ENCODE data around the gene DIO1.
"Not testable (repeated sequence)": the region's sequence is repeated elsewhere in the genome, so short reads cannot be mapped to it uniquely, and the experiment has no call there.

Gene DIO1

DNA sequence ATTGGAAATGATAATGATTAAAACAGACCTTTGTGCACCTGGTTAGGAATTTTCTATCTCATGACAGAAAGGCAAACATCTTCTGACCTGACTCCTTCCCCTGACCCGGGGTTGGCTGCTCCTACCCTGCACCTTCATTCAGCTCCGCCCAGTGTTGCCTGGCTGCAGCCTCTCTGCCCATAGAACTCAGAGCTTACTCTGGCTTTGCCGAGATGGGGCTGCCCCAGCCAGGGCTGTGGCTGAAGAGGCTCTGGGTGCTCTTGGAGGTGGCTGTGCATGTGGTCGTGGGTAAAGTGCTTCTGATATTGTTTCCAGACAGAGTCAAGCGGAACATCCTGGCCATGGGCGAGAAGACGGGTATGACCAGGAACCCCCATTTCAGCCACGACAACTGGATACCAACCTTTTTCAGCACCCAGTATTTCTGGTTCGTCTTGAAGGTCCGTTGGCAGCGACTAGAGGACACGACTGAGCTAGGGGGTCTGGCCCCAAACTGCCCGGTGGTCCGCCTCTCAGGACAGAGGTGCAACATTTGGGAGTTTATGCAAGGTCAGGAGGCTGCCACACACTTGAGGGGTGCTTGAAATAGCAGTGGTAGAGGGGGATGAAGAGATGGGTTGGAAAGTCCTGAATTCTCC, at the start of gene DIO1:
Gene DIO1 (plus strand): TSS at position 189 of the 638 bp plus-strand sequence. CDS start 24 bp downstream, at position 213.
- no peak for DNase-seq

DNA sequence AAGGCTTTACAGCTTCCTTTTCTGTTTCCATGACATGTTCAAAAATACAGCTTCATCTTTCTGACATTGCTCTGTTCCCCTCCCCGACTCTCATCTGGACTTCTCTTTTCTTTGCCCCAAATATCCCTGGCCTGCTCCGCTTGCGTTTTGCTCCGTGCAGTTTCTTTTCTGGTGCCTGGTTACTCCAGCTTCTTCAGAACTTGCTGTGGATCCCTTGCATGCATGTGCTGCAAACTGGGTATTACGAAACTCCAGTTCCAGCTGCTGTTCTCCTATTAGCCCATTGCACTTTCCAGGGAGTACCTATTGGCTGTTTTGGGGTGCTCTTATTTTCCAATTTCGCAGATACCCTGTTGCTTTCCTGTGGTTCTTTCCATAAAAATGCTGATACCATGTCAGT, 46.0 kb upstream of the DIO1 start:
- no peak for DNase-seq

DNA sequence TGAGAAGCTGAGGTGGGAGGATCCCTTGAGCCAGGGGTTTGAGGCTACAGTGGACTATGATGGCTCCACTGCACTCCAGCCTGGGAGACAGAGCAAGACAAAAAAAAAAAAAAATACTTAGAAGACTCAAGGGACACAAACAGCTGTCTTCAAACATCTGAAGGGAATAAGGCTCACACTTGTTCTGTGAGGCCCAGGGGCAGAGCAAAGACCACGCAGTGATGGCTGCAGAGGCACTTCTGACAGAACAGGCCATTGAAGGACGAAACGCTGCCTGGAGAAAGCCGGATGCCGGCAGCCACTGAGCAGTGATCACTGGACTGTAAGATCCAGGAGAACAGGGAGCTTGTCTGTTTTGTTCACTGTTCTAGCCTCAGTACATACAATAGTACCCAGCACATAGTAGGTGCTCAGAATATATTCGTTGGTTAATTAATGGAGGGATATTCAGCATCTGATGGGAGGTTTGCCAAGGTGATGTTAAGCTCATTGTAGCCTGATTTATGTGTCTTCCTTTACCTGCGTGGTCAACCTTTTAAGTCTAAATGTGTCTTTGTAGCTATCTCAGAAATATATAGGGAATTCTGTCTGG, 43.8 kb upstream of the DIO1 start:
- DNase-seq, result no peak

DNA sequence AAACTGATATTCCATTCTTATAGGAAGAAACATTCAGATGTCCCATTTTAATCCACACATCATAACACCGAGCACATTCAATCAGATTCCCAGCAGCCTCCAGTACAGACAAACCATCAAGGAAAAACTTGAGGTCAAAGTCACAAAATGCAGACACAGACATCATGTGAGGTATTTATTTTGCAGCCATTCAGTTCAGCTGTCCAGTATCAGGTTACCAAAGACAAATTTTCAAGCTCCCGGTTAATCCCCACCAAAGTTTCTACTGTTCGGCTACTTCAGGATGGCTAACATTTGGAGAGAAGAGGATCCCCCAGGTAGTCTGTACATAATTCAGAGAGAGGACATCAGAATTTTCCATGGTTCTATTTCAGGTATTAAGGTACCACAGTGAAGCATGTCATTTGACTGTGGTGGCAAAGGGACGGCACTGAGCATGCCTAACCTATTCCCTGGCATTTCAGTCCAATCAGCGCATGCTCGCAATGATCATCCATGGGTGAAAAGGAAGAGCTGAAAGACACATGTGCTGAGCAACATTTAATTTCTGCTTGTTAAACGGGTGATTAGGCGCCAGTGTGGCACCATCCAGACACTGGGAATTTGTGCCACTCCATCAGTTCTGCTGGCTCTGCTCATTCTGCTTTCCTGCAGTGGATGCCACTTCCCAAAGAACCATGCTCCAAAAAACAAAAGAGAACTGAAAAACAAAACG, 42.3 kb upstream of the DIO1 start:
- peak; percentile 19 for DNase-seq

DNA sequence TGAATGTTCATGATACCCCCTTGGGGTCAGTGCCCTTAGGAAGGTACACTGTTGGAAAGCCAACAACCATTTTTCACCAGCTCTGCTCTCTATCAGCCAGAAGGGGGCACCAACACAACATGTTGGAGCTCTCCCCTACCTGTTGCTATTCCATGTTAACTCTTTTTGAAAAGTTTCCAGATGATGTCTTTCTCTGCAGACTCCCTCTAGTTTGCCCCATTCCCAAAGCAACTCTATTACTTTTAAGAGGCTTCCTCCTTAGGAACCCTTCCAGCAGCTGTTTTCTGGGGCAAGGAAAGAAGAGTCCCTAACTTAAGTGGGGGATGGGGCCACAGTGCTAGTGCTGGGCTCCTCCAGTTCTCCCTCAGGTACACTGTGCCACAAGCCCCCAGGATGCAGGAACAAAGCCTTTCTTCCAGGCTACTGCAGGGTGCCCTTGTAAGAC, 33.0 kb upstream of the DIO1 start:
- peak; percentile 69 for DNase-seq

DNA sequence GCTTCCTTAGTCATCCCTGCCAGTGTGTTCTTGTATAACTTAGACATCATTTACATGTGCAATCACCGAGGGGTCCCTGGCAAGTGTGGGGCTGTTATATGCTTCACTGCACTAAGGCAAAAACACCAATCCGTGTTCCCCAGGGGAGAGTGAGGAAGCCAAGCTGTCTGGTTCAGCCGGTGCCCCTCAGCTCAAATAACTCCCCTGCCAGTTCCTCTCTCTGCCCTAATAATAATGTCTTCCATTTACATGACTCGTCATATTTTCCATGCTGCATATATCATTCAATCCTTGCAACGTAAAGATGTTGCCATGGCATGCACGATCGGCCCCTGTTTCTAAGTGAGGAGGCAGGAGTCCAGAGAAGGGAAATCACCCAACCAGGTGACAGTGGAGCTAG, 31.5 kb upstream of the DIO1 start:
- DNase-seq, result peak; percentile 89

DNA sequence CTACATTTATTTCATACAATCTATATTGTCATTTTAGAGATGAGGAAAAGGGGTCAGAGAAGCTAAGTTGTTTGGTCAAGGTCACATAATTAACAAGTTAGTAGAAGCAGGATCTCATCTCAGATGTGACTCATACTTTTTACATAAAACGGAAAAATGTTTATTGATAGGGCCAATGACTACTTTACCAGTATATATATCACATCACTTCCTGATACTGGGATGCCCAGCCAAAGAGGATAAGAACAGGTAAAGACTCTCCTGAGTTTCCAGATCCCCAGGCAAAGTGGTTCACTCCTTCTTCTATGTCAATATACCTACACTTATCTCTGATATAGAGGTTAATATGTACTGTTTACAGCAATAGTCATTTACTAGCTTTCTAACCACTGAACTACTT, 25.4 kb upstream of the DIO1 start:
- DNase-seq, result no peak

DNA sequence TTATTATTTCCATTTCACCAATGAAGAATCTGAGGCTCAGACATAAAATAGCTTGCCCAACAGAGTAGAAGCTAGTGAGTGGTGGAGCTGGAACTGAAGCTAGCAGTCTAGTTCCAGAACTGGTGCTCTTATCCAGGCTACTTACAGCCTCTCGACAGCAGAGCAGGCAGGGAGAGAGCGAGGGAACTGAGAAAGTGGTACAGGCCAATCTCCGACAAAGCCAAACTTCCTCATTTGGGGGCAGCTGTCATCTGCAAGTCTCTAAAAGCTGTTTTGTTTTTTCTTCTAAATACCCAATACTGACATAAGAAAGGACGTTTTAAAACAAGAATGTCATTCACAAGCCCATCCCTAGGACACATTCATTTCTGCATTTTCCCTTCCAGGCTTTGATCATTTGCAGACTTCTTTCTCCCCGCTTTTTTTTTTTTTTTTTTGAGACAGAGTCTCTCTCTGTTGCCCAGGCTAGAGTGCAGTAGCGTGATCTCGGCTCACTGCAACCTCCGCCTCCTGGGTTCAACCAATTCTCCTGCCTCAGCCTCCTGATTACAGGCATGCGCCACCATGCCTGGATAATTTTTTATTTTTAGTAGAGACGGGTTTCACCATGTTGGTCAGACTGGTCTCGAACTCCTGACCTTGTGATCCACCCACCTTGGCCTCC, 24.4 kb upstream of the DIO1 start:
- no peak for DNase-seq

DNA sequence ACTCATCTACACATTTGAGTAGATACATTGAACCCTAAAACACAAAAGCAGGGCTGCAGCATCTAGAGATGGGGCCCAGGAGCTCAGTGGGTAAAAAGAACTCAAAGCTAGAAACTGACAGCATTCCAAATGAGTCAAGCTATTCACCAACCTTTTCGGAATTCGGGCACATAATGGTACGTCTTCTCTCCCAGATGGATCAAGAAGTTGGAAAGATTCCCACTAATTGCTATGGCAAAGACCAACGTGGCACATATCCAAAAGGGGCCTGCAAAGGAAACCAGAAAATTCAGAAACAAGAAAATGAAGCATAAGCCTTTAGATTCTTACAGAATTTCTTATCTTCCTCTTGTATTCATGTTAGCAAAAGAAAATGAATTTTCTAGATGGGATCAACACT, 22.8 kb upstream of the DIO1 start:
- peak; percentile 9 for DNase-seq

DNA sequence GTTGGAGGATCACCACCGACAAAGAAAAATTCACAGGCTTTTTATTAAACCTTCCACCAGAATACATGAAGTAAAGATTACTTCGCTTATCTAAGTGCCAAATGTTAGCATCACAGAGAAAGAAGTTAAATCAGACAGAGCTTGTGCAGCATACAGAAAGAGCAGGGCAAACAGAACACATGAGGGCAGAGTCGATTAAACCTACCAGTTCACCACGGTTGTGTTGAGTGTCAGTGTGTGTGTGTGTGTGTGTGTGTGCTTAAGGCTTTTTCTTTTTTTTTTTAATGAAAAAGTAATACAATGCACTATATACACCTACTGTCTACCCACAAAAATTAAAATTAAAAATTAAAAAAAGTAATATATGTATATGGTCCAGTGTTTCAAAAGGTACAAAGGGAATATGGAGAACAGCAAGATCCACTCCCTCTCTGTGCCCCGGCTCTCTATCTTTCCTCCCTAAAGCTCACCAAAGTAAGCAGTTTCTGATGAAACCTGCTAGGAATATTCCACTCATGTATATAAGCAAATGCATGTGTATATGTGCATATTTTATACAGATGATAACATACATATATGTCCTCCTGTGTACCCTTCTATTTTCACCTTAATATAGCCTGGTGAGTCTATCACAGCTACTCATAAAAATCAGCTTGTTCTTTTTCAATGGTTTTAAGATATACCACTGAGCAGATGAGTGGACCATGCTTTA, 22.1 kb upstream of the DIO1 start:
- DNase-seq, result no peak

DNA sequence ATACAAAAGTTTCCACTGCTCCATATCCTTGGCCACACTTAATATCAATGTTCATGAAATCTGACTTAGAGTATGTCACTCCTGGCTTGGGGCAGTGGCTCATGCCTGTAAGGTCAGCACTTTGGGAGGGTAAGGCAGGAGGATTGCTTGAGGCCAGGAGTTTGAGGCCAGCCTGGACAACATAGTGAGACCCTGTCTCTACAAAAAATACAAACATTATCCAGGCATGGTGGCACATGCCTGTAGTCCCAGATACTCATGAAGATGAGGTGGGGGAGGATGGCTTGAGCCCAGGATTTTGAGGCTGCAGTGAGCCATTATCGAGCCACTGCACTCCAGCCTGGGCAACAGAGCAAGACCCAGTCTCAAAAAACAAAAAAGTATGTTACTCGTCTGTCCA, 18.8 kb upstream of the DIO1 start:
- not testable (repeated sequence) for DNase-seq

DNA sequence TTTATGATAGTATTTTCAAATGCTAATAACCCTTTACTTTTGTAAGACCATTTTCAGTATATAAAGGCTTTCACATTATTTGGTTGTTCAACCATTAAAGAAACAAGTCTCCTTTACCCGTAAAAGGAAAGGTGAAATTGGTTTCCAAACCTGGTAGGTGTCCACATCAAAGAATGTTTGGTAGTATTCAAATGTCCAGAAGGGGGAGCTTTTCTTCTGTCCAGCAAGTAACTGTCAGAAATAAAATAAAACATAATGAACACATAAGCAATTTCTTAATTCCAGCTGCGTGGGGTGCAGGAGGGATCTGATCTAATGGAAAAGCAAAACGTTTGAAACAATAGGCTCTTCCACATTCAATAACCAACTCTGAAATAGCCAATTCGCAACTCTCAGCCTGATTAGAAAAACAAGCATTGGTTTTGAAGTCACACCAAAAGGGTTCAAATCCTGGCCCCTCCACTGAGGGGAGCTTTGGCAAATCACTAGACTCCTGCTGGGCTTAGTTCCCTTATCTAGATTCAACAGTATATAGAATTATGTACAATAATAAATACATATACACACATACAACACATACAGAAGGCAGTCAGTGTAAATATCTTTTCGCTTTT, 15.4 kb upstream of the DIO1 start:
- DNase-seq, result peak; percentile 20

DNA sequence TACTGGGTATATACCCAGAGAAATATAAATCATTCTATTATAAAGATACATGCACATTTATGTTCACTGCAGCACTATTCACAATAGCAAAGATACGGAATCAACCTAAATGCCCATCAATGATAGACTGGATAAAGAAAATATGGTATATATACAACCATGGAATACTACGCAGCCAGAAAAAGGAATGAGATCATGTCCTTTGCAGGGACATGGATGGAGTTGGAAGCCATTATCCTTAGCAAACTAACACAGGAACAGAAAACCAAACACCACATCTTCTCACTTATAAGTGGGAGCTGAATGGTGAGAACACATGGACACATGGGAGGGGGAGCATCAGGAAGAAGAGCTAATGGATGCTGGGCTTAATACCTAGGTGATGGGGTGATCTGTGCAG, 12.1 kb upstream of the DIO1 start:
- not testable (repeated sequence) for DNase-seq

DNA sequence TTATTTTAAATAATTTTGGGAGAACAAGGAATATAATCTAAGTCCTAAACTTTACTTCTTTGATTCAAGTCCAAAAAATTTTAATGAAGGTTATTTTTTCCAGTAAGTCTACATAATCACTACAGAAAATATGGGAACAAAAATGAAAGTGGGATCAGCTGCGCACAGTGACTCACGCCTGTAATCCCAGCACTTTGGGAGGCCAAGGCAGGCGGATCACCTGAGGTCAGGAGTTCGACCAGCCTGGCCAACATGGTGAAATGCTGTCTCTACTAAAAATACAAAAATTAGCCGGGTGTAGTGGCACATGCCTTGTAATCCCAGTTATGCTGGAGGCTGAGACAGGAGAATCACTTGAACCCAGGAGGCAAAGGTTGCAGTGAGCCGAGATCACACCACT, 10.4 kb upstream of the DIO1 start:
- not testable (repeated sequence) for DNase-seq

DNA sequence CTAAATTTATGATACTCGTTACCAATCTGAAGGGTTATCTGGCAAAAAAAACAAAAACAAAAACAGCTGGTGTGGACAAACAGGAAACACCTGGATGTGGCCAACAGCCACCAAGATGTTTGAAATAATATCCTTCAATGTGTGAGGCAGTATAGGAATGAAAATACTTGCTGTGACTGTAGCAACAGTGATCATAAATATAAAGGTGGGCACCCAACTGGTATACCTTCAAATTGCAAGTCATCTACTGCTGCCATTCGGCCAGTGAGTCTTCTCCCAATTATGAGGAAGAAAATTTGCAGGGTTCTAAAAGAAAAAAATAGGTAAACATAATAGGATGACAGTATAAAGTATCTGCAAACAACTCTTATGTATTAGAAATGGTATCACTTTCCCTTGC, 5.3 kb upstream of the DIO1 start:
- no peak for DNase-seq

DNA sequence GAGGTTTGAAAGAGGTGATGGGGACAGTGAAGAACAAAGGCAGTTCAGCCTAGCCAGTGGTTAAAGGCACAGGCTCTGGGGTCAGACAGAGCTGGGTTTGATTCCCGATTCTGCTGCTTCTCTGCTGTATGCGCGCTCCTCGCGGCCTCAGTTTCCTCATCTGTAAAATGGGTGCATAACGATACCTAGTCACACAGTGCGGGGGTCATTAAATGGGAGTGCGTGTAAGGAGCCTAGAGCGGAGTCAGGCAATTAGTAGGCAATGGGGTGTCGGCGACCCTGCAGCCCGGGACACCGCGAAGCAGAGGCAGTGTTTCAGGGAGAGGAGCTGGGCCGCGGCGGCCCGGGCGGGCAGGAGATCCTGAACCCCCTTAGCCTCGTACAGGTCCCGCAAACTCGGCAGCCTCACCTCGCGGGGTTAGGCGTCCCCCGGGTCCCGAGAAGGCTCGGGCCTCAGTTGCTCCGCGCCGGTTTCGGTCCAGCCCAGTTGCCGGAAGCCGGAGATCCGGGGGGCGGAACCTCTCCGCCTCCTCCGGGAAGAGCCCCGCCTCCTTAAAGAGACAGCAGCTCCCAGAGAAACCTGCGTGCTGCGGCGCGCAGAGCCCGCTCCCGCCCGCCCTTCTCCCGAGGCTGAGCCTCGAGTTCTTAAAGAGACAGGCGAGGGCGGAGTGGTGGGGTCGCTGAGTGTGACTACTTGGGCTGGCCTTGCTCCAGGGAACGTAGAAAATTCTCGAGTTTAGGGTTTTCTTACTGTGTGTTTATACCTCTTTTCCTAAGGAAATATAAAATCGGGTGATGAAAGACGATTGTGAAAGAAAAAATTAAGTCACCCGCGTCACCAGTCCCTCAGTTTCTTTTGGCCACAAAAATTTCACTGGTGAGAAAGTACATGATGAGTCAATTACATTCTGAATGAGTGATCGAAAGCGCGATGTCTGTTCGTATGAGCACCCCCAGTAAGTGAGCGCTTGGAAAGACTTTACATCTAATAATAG, 4.4 kb upstream of the DIO1 start, which contains the start of gene YIPF1:
Gene YIPF1 (minus strand): TSS at position 494 of the 995 bp plus-strand sequence. CDS start 860 bp downstream, outside the sequence.
- peak; percentile 83 for DNase-seq

DNA sequence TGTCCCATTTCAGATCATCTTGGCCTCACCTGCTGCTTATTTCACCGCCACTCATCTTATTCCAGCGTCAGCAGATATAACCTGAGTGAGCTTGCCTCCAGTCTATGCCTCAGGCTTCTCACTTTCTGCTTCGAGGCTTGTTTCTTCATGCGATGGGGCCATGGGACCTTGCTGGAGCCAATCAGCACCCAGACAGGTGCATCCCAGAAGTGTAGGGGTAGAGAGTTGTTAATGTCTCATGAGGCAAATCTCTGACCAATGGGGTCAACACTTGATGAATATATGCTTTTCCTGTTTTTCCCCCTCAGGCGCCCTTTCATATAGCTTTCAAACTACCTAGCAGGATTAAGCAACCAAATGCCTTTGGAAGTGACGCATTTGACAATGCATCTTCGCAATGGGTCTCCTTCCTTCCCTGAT, 3.5 kb upstream of the DIO1 start:
- no peak for DNase-seq

DNA sequence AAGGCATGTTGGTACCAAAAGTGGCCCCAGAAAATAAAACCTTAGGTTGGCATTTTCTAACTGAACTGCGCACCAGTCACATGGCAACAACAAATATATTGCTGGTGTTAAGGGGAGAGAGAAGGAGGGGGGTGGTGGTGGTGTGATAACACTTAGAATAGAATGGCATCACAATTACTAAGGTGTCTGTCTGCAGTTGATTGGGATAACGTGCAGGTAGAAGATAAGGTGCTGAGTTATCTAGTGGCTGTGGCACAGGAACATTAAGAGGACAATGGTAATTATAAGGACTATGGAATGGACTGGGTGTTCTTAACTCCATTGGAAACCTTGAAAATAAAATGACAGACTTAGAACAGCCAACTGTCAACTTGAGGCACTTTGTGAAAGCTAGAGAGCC, 3.0 kb upstream of the DIO1 start:
- no peak for DNase-seq

DNA sequence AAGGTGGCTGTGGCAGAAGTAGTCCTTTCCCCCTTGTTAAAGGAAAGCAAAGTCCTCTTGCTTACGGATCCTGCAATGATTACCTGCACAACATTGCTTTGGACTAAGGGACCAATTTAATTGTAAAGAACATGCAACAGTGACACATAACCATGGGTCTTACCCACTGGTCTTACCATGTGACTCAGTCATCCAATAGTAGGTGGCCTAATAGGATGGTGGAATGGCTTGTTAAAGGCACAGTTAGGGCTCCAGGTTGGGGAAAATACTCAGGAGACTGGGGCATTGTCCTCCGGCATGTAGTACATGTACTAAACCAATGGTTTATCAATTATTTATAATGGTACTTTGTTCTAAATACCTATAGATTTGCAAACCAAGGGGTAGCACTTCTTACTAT, 2.3 kb upstream of the DIO1 start:
- DNase-seq, result no peak

DNA sequence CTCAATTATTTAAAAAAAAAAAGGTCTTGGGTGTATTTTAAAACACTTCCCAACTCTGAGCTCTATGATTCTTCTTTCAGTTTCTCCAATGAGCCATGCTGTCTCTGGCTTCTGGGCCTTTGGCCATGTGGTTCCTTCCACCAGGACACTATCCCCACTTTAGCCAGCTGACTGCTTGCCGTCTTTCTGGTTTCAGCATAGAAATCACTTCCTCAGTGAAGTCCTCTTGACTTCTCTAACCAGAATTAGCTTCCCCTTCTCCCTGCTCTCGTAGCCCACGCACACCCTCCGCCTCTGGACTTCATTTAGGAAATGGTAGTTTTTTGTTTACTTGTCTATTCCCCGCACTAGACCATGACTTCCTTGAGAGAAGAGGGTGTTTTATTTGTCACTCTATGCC, 1.1 kb upstream of the DIO1 start:
- DNase-seq, result no peak

DNA sequence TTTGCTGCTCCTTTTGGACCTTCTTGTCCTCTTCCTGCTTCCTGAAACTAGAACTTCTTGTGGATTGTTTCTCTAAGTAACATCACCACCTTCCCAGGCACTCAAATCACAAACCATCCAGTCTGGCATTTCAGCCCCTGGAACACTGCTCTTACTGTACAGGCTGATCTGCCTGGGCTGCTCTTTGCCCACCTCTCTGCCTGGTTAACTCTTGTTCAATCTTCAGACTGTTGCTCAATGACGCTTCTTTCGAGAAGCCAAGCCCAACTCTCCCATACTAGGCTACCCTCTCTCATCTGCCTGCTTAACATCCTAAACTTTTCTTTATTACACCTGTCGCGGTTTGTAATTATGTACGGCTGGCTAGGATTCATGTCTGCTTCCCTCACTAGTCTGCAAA, 657 bp downstream of the DIO1 start:
- no peak for DNase-seq
